ES-I3 (cell line): ENCODE data around the gene DYNLL1.
A peak's percentile ranks its signal among the peaks of the same experiment; 100 is the strongest.
"Not testable (repeated sequence)": the region's sequence is repeated elsewhere in the genome, so short reads cannot be mapped to it uniquely, and the experiment has no call there.

Experiments
- H3K36me3 ChIP-seq: 2 replicates; pipeline ENCODE4 v1.6.1; 2013; ENCODE audit warnings: mild to moderate bottlenecking, low read length, control low read depth, moderate library complexity; ENCODE audit not compliant: insufficient read depth
- H3K4me1 ChIP-seq: 2 replicates; pipeline ENCODE4 v1.6.1; 2013; ENCODE audit warnings: mild to moderate bottlenecking, control low read depth, low read length; ENCODE audit not compliant: insufficient read depth
- H3K9ac ChIP-seq: 2 replicates; pipeline ENCODE4 v1.6.1; 2013; ENCODE audit warnings: low read depth, mild to moderate bottlenecking, low read length, moderate library complexity
- H3K9me3 ChIP-seq: 2 replicates; pipeline ENCODE4 v1.6.1; 2013; ENCODE audit warnings: mild to moderate bottlenecking, low read length, moderate library complexity; ENCODE audit not compliant: control insufficient read depth, insufficient read depth

DYNLL1 gene

GRCh38 chr12:120487552-120487951 is 8.4 kb upstream of the DYNLL1 start:
- H3K9ac ChIP-seq, H3K4me1 ChIP-seq, H3K36me3 ChIP-seq: not testable (repeated sequence)

GRCh38 chr12:120488057-120488640 is 7.8 kb upstream of the DYNLL1 start:
- H3K9ac ChIP-seq, result no peak overlapping the region
- H3K4me1 ChIP-seq, result no peaks in the 10 kb centered on the region
- H3K9me3 ChIP-seq, result no peaks in the 10 kb centered on the region
- H3K36me3 ChIP-seq, result peaks cover 2% of the 10 kb centered on the region

More at GRCh38 chr12:120487552-120487951, 8.4 kb upstream of the DYNLL1 start:
- H3K9me3 ChIP-seq, result not testable (repeated sequence)

GRCh38 chr12:120489018-120489417 is 6.9 kb upstream of the DYNLL1 start:
- Histone ChIP-seq H3K9me3 (no peaks in the 10 kb centered on the region), H3K36me3 (peaks cover 2% of the 10 kb centered on the region), H3K4me1 (no peaks in the 10 kb centered on the region), H3K9ac (no peak overlapping the region)

- H3K9ac ChIP-seq, result no peak overlapping the region
- H3K4me1 ChIP-seq, result no peaks in the 10 kb centered on the region
- peaks cover 2% of the 10 kb centered on the region for H3K36me3 ChIP-seq
- no peaks in the 10 kb centered on the region for H3K9me3 ChIP-seq
Observed at GRCh38 chr12:120490325-120490724, 5.6 kb upstream of the DYNLL1 start.

GRCh38 chr12:120490833-120491512 is 4.9 kb upstream of the DYNLL1 start:
- H3K4me1 ChIP-seq, result no peaks in the 10 kb centered on the region
- no peak overlapping the region for H3K9ac ChIP-seq
- H3K36me3 ChIP-seq, result peaks cover 2% of the 10 kb centered on the region
- no peaks in the 10 kb centered on the region for H3K9me3 ChIP-seq

GRCh38 chr12:120495186-120495730 is 655 bp upstream of the DYNLL1 start:
- Histone ChIP-seq H3K4me1 (peaks cover 15% of the 10 kb centered on the region), H3K9ac (peak overlapping the region; percentile 59), H3K36me3 (peaks cover 5% of the 10 kb centered on the region), H3K9me3 (no peaks in the 10 kb centered on the region)

GRCh38 chr12:120496413-120497340 is 764 bp downstream of the DYNLL1 start:
- peaks cover 15% of the 10 kb centered on the region for H3K4me1 ChIP-seq
- H3K9me3 ChIP-seq, result no peaks in the 10 kb centered on the region
- peak overlapping the region; percentile 77 for H3K9ac ChIP-seq
- H3K36me3 ChIP-seq, result peaks cover 5% of the 10 kb centered on the region; the same call in 1 of the 2 replicates

GRCh38 chr12:120497524-120498150 is 1.7 kb downstream of the DYNLL1 start:
- peak overlapping the region; percentile 77; the same call in 1 of the 2 replicates for H3K9ac ChIP-seq
- peaks cover 5% of the 10 kb centered on the region; the same call in 1 of the 2 replicates for H3K36me3 ChIP-seq
- H3K9me3 ChIP-seq, result no peaks in the 10 kb centered on the region
- H3K4me1 ChIP-seq, result peaks cover 15% of the 10 kb centered on the region

- Histone ChIP-seq H3K9me3 (no peaks in the 10 kb centered on the region), H3K36me3 (peaks cover 13% of the 10 kb centered on the region), H3K4me1 (peaks cover 15% of the 10 kb centered on the region), H3K9ac (no peak overlapping the region)
Observed at GRCh38 chr12:120498870-120499515, 3.1 kb downstream of the DYNLL1 start.

- Histone ChIP-seq H3K9me3 (no peaks in the 10 kb centered on the region), H3K9ac (no peak overlapping the region), H3K4me1 (peaks cover 22% of the 10 kb centered on the region), H3K36me3 (peaks cover 13% of the 10 kb centered on the region)
Observed at GRCh38 chr12:120500581-120500980, 4.7 kb downstream of the DYNLL1 start.

GRCh38 chr12:120504587-120504986 is 8.7 kb downstream of the DYNLL1 start:
- Histone ChIP-seq H3K9me3 (no peaks in the 10 kb centered on the region), H3K4me1 (peaks cover 7% of the 10 kb centered on the region), H3K36me3 (peaks cover 9% of the 10 kb centered on the region), H3K9ac (no peak overlapping the region)

GRCh38 chr12:120508537-120508936 is 12.6 kb downstream of the DYNLL1 start:
- H3K36me3 ChIP-seq, result peaks cover 9% of the 10 kb centered on the region
- no peak overlapping the region for H3K9ac ChIP-seq

GRCh38 chr12:120514002-120514401 is 18.1 kb downstream of the DYNLL1 start:
- H3K9me3 ChIP-seq, result no peaks in the 10 kb centered on the region
- peaks cover 11% of the 10 kb centered on the region for H3K36me3 ChIP-seq
- H3K9ac ChIP-seq, result no peak overlapping the region
- no peaks in the 10 kb centered on the region for H3K4me1 ChIP-seq

More at GRCh38 chr12:120508537-120508936, 12.6 kb downstream of the DYNLL1 start:
- H3K4me1 ChIP-seq, result peaks cover 7% of the 10 kb centered on the region
- H3K9me3 ChIP-seq, result no peaks in the 10 kb centered on the region
